Stimulated activated CD4-positive, alpha-beta T cell treated with anti-CD3 and anti-CD28 coated beads, Interleukin-4, amount 100 ng/mL, for 4 hours (primary cell): ENCODE data around the gene MAGED2.
"Not testable (repeated sequence)": the region's sequence is repeated elsewhere in the genome, so short reads cannot be mapped to it uniquely, and the experiment has no call there.

Experiments
- DNase-seq, 2 experiments: peaks; one replicate each; pipeline ENCODE4 v3.0.0-alpha.2; 2020

MAGED2 gene

DNA sequence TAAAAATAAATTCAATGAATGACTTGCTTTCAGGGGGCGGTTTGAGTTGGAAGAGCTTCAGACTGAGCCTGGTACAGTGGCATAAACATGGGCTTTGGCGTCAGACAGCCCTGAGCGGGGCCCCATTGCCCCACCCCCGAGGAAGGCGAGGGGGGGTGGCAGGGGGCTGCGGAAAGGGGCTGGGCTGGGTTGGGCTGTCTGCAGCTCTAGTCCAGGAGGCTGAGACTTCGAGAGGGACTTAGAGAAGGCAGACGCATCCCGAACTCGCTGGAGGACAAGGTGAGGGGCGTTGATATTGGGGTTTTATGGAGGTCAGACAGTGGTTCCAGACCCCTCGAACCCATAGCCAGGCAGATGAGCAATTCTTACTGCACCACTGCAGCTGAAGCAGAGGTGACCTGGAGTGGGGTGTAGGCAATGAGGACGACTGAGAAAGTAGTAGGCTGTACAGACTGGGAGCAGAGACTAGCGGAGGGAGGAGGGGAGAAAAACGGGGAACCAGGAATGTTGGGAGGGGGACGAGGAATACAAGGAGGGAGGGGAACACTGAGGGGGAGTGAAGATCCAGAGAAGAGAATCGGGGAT lies at the start of gene MAGED2:
TSS of gene MAGED2 (plus strand) at position 222 of the 585 bp plus-strand sequence. CDS start 1,587 bp downstream, outside the sequence.
- peak in 1 of 2 experiments; percentile 27 for DNase-seq

- no peak for DNase-seq
Observed at GRCh38 chrX:54758114-54759055, 49.2 kb upstream of the MAGED2 start.

DNA sequence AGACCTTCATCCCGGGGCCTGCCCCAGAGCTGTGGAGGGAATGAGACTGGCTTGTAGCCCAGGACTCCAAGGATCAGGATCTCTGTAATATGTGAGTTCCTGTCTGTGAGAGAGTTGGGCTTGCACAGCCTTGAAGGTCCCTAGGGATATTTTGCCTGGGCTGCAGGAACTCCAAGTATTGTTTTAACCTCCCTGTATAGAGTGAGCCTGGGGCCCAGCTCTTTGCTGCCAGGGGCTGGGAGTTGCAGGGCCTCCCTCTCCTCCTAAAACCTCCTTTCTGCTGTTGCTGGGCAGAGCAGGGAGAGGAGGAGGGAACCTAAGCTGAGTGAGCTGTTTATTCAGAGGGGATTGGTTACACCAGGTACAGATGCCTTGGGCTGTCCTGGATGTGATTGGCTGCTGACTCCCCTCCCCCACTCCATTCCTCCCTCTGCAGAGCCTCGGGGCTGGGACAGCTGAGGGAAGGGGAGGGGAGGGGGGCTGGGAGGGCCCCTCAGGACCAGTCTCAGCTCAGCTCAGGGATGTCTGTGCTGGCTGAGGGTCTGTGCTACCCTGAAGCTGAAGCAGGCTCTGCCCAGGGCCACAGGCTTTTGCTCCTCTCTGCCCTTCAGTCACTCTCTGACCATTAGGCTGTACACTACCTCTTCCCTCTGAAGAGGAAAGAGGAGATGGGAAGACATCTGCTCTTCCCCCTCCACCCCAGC lies 33.0 kb upstream of the MAGED2 start:
- not testable (repeated sequence) for DNase-seq

GRCh38 chrX:54776061-54776460 lies 31.5 kb upstream of the MAGED2 start:
- DNase-seq, result no peak

GRCh38 chrX:54776987-54777672 lies 30.4 kb upstream of the MAGED2 start:
- no peak for DNase-seq

GRCh38 chrX:54785901-54786300 lies 21.6 kb upstream of the MAGED2 start:
- DNase-seq, result no peak

DNA sequence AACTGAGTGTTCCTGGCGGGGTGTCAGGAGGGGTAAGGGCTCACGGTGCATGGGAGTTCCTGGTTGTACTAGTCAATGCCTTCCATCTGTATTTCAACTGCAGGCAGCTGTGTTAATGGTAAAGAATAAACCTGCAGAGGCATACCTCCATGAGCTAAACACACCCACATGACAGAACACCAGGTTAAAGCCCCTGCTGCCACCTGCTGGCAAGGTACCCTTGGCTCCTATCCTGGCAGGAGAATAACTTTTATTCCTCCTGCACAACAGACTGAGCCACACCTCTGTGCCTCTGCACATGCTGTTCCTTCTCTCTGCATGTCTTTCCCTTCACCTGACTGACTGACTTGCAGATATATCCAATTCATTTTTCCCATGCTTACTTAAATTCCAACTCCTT lies 20.6 kb upstream of the MAGED2 start:
- peak in 1 of 2 experiments; percentile 17 for DNase-seq

GRCh38 chrX:54788446-54788845 lies 19.1 kb upstream of the MAGED2 start:
- DNase-seq, result no peak

GRCh38 chrX:54789405-54789804 lies 18.1 kb upstream of the MAGED2 start:
- not testable (repeated sequence) for DNase-seq

DNA sequence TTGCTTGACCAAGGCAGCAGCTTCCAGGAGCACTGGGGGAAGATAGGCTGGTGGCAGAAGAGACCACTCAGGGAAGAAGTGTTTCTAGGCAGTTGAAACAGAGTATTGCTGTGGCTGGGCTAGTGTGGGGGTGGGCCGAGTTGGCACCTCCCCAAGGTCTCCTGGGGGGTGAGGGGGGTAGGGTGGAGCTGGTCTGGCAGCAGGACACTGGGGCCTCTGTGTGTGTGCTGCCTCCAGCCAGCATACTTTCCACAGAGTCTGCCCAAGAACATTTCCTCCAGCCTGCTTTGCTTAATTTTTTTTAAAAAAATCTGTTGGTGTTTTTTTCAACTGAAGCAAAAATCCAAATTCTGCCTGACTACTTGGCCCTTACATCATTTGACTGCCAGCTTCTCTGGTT lies 13.5 kb upstream of the MAGED2 start:
- no peak for DNase-seq

DNA sequence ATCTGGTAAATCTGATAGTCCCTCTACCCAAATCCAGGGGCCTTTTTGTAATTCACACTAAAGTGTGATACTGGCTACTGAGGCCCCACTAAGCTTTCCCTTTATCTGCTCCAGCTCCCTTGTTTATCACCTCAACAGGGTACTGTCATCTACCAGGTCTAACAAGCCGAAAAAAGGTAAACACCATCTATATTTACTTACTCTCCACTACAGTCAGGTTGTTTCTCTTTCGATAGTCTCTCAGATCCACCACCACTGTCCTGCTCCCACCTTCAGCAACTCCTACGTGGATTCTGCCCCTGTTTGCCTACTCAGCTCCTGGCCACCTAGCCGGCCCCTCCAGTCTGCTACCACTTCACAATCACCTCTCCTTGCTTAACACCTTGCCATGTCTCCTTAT lies 12.8 kb upstream of the MAGED2 start:
- no peak for DNase-seq

- no peak for DNase-seq
Observed at GRCh38 chrX:54798137-54798536, 9.4 kb upstream of the MAGED2 start, which contains the start of gene ITIH6. ITIH6 (minus strand) TSS chrX:54798255; CDS start chrX:54798210, 45 bp downstream.

DNA sequence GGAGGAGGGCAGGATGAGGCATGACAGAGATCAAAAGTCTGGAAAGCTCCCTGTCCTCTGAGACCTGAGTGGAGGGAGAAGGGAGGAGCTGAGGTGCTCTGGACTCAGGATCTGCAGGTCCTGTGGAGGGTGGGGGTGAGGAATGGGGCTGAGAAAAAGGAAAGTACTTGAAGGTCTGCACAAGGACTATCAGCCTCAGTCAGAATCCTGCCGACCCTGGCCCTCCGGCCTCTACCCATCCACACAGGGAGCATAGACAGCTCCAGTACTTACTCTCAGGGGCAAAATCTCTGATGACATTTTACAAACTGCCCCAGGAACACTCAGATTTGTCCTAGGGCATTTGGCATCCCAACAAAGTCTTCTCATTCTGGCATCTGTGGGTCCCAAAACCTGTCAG lies 8.5 kb upstream of the MAGED2 start:
- no peak for DNase-seq

DNA sequence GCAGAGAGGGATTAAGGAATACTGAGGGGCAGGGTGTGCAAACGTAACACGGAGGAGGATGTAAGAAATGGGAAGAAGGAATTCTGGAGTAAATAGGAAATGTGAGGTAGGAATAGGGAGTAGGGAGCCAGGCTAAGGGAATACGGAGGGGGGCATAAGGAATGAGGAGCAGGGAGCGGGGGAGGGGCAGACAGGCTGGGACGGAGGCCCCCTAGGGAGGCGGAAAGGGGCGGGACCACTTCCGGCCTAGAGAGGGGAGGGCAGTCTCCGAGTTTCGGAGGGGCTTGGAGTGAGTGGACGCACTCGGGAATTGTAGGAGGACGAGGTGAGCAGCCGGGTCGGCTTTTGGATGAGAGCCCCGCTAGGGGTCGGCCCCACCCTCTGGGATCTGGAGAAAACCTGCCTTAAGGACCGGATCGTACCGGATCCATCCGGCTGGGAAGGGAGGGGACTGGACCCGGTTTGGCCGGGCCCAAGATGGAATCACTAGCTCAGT lies 612 bp downstream of the MAGED2 start:
- peak; percentile 14 to 35 for DNase-seq

DNA sequence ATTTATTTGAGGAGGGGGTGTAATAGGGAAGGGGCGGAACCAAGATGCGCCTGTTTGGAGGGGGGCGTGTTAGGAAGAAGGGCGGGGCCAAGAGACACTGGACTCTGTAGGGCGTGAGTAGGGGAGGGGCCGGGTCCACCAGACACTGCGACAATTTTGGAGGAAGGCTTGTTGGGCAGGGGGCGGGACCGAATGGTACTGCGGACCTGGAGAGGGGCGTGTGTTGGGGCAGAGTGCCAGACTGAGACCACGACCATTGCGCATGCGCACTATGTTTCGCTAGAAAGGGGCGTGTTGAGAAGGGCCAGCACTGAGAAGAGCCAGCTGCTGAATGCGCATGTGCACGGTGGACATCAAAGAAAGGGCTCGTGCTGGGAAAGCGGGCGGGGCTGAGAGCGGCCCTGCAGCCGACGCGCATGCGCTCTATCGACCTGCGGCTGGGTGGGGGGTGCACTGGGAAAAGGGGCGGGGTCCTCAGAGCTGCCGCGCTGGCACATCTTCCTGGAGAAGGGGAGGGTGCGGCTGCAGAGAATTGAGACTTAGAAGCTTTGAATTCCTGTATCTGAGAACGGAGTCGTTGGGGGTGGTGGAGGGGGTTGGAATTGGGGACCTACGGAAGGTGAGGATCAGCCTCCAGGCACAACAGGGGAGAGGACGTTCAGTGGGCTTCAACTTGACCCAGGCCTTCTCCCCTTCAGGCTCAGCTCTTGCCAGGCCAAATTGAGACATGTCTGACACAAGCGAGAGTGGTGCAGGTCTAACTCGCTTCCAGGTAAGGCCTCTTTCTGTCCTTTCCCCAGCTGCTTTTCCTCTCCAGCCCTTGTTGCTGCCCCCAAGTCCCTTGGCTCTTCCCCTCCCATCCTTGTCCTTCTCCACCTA lies 1.3 kb downstream of the MAGED2 start:
- DNase-seq, result peak; percentile 78 to 86

- no peak for DNase-seq
Observed at GRCh38 chrX:54810532-54810931, 3.0 kb downstream of the MAGED2 start.

DNA sequence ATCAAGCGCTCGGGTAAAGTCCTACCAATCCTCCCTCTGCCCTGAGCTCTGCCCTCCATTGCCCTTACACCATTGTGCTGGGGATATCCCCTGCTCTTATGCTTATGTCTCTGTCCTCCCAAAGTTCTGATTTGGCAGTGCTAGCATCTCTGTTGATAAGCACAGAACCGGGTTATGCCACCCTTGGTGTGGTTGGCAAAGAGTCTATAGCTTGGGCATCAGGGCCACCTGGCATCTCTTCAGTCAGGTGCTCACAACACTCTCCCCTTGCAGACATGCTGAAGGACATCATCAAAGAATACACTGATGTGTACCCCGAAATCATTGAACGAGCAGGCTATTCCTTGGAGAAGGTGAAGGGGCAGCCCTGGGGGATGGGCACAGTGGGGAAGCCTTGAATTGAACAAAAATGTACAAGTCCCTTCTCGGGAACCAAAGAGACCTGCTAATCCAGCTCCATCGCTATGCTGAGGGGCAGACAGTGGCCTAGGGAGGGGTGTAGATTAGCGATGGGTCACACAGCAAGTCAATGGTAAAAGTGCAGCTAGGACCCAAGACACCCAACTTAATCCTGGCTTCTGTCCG lies 3.8 kb downstream of the MAGED2 start:
- DNase-seq, result no peak

GRCh38 chrX:54812306-54812705 lies 4.8 kb downstream of the MAGED2 start:
- DNase-seq, result no peak

DNA sequence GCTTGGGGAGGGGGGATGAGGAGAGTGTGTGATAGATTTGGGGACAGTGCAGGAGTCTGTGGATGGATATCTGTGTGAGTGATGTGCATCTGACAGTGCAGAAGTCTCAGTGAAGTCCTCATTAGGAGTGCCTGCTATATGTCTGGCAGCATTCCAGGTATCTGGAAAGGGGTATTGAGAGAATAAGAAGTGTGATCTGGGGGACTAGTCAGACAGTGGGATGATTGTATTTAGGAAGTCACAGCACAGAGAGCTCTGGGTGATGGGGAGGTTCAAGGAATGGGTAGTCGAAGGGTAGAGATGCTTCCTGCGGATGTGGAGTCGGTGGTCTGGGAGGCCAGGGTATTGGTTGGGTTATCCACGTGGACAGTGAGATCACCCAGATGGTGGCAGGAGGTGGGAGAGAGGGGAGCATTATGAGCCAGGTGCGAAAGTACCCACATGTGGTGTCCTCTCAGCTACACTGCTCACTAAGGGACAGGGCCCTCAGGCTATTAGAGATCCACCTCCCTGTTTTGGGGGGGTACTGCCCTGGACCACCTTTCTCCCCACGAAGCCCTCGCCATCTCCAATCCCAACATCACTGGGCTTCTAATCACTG lies 9.8 kb downstream of the MAGED2 start:
- no peak for DNase-seq

- no peak for DNase-seq
Observed at GRCh38 chrX:54818221-54818620, 10.7 kb downstream of the MAGED2 start.

DNA sequence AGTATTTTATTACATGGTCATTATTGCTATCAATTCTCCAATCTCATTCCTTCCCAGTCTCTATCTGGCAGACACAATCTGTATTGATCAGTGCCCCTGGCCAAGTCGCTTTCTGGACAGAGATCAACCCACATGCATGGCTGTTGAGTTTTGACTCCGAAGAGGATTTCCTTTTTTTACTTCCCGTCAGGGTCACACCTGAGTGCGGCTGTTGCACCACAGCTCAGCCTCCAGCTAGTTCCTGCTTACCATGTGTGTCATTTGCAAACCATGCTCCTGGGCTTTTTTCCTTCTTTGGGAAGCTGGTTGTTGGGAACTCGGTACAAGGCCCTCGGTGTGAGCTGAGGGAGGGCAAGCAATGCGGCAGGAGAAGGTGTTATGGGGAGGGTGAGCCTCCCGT lies 11.7 kb downstream of the MAGED2 start:
- DNase-seq, result no peak
